Neural cell (in vitro differentiated cells): ENCODE results near the gene APBA1. TPM values are rescaled to one million over a fixed set of nuclear protein-coding genes. Genes with fewer than 3 reads are reported as not detected.

ENCODE experiments used
- H2AFZ ChIP-seq: fragments of 200-600, 300-800 bp; sonication (generic), shearing (Covaris generic); 2 replicates; pipeline ENCODE4 v1.6.0; 2014; ENCODE audit warnings: low read depth, mild to moderate bottlenecking, antibody characterized with exemption, low read length, moderate library complexity
- H3F3A ChIP-seq: fragments of 200-600 bp; shearing (Covaris generic); 2 replicates; pipeline ENCODE4 v1.6.1; 2016; ENCODE audit warnings: mild to moderate bottlenecking, moderate library complexity, mixed read lengths, antibody characterized with exemption, low read length; ENCODE audit not compliant: insufficient read depth, poor library complexity, severe bottlenecking
- H3K27ac ChIP-seq: fragments of 200-600, 300-800 bp; sonication (generic), shearing (Covaris generic); 2 replicates; pipeline ENCODE4 v1.5.1; 2014; ENCODE audit warnings: mild to moderate bottlenecking, low read length, moderate library complexity
- H3K27me3 ChIP-seq: fragments of 300-800, 200-600 bp; sonication (generic), shearing (Covaris generic); 2 replicates; pipeline ENCODE4 v1.6.0; 2014; ENCODE audit warnings: mild to moderate bottlenecking, low read depth, low read length, moderate library complexity; ENCODE audit not compliant: insufficient read depth
- H3K36me3 ChIP-seq: fragments of 300-800, 200-600 bp; sonication (generic), shearing (Covaris generic); 2 replicates; pipeline ENCODE4 v1.5.1; 2014; ENCODE audit warnings: mild to moderate bottlenecking, antibody characterized with exemption, low read length, moderate library complexity; ENCODE audit not compliant: insufficient read depth
- H3K4me2 ChIP-seq: fragments of 300-800, 200-600 bp; sonication (generic), shearing (Covaris generic); 2 replicates; pipeline ENCODE4 v1.6.0; 2014; ENCODE audit warnings: mild to moderate bottlenecking, low read length
- H3K4me3 ChIP-seq: fragments of 300-800, 200-600 bp; sonication (generic), shearing (Covaris generic); 2 replicates; pipeline ENCODE4 v1.5.1; 2014; ENCODE audit warnings: mild to moderate bottlenecking, low read length, moderate library complexity
- H3K79me2 ChIP-seq: fragments of 200-600 bp; shearing (Covaris generic); replicated peaks from 2 replicates; pipeline ENCODE4 v1.6.0; 2014; ENCODE audit warnings: mild to moderate bottlenecking, low read length, moderate library complexity; ENCODE audit not compliant: insufficient read depth
- H3K9ac ChIP-seq: fragments of 300-800, 200-600 bp; sonication (generic), shearing (Covaris generic); 2 replicates; pipeline ENCODE4 v1.6.1; 2016; ENCODE audit warnings: mild to moderate bottlenecking, low read length, mixed read lengths
- H3K9me2 ChIP-seq: fragments of 200-600 bp; shearing (Covaris generic); 2 replicates; pipeline ENCODE4 v1.6.1; 2016; ENCODE audit warnings: mild to moderate bottlenecking, low read length, mixed read lengths; ENCODE audit not compliant: insufficient read depth
- H3K9me3 ChIP-seq: fragments of 200-600, 300-800 bp; sonication (generic), shearing (Covaris generic); 2 replicates; pipeline ENCODE4 v1.6.1; 2016; ENCODE audit warnings: mild to moderate bottlenecking, mixed run types, low read length, moderate library complexity, mixed read lengths
- H4K20me1 ChIP-seq: fragments of 200-600 bp; shearing (Covaris generic); 2 replicates; pipeline ENCODE4 v1.6.1; 2016; ENCODE audit warnings: mild to moderate bottlenecking, mixed run types; ENCODE audit not compliant: insufficient read depth
- EP300 ChIP-seq: fragments of 450-650 bp; conservative IDR thresholded peaks from 2 replicates; pipeline ENCODE4 v1.6.1; 2014; ENCODE audit warnings: antibody characterized with exemption, mild to moderate bottlenecking, moderate library complexity; ENCODE audit not compliant: poor library complexity, severe bottlenecking
- EZH2 ChIP-seq: fragments of 200-600, 300-800 bp; shearing (Covaris generic), sonication (generic); IDR thresholded peaks from 2 replicates; pipeline ENCODE4 v1.6.1; 2014; ENCODE audit warnings: antibody characterized with exemption, low read length, borderline replicate concordance, mild to moderate bottlenecking; ENCODE audit not compliant: insufficient read depth, poor library complexity, severe bottlenecking
- MXI1 ChIP-seq: fragments of 450-650 bp; conservative IDR thresholded peaks from 2 replicates; pipeline ENCODE4 v1.6.1; 2014; ENCODE audit warnings: antibody characterized with exemption, mild to moderate bottlenecking; ENCODE audit not compliant: poor library complexity, severe bottlenecking
- POLR2AphosphoS5 ChIP-seq: IDR thresholded peaks from 2 replicates; pipeline ENCODE4 v1.6.1; 2012
- RAD21 ChIP-seq: fragments of 450-650 bp; conservative IDR thresholded peaks from 2 replicates; pipeline ENCODE4 v1.6.1; 2014; ENCODE audit warnings: antibody characterized with exemption, mild to moderate bottlenecking, moderate library complexity
- SMC3 ChIP-seq: fragments of 450-650 bp; conservative IDR thresholded peaks from 2 replicates; pipeline ENCODE4 v1.6.1; 2014; ENCODE audit warnings: antibody characterized with exemption, mild to moderate bottlenecking, moderate library complexity; ENCODE audit not compliant: poor library complexity
- TAF1 ChIP-seq: IDR thresholded peaks from 2 replicates; pipeline ENCODE4 v1.6.1; 2012; ENCODE audit warnings: low read depth
- polyA plus RNA-seq: library from polyadenylated mRNA; depleted of rRNA; stranded (reverse); fragments of >200 nt; gene quantifications from 2 replicates; pipeline ENCODE4 v1.2.3, GENCODE V29; 2014
- TF ChIP-seq, protein P1 (sequence below): fragments of 450-650 bp; IDR thresholded peaks from 2 replicates; pipeline ENCODE4 v1.5.1; 2014; ENCODE audit warnings: antibody characterized with exemption, mild to moderate bottlenecking, moderate library complexity; ENCODE audit not compliant: poor library complexity, severe bottlenecking
- TF ChIP-seq, protein P2 (sequence below): IDR thresholded peaks from 2 replicates; pipeline ENCODE4 v1.6.1; 2012; ENCODE audit warnings: borderline replicate concordance

The APBA1 gene
- polyA plus RNA-seq, 1 donor from 2014 or later, result 10.9 TPM

DNA sequence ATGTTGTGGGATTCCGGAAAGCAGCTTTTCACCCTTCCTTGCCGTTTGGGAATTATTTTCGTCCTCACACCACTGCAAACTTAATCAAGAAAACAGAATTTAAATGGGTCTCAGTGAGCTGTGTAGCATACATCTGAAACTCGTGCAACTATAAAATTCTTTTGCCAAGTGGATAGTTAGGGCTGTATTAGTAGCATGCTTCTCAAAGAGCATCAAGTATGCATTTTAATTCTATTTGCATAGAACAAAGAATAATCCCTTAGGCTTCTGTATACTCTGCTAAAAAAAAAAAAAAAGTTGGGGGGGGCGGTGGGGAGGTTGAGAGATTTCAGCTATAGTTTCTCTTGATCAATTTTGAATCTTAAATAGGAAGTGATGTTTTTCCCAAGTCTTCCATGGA, 11.8 kb upstream of the APBA1 start:
- no peak overlapping the region for H2AFZ ChIP-seq
- H3K79me2 ChIP-seq, result no peaks in the 10 kb centered on the region
- H3K27ac ChIP-seq, result no peak overlapping the region
- H3K4me2 ChIP-seq, result no peak overlapping the region
- H3K4me3 ChIP-seq, result no peak overlapping the region
- H4K20me1 ChIP-seq, result no peaks in the 10 kb centered on the region
- no peaks in the 10 kb centered on the region for H3K9me3 ChIP-seq
- H3K36me3 ChIP-seq, result no peaks in the 10 kb centered on the region
- TF ChIP-seq RAD21, result no peak
- TF ChIP-seq POLR2AphosphoS5, result no peak
- no peak for TF ChIP-seq TAF1
- no peak for TF ChIP-seq MXI1
- TF ChIP-seq, protein P1, sequence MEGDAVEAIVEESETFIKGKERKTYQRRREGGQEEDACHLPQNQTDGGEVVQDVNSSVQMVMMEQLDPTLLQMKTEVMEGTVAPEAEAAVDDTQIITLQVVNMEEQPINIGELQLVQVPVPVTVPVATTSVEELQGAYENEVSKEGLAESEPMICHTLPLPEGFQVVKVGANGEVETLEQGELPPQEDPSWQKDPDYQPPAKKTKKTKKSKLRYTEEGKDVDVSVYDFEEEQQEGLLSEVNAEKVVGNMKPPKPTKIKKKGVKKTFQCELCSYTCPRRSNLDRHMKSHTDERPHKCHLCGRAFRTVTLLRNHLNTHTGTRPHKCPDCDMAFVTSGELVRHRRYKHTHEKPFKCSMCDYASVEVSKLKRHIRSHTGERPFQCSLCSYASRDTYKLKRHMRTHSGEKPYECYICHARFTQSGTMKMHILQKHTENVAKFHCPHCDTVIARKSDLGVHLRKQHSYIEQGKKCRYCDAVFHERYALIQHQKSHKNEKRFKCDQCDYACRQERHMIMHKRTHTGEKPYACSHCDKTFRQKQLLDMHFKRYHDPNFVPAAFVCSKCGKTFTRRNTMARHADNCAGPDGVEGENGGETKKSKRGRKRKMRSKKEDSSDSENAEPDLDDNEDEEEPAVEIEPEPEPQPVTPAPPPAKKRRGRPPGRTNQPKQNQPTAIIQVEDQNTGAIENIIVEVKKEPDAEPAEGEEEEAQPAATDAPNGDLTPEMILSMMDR, result no peak
- no peak for TF ChIP-seq EZH2
- TF ChIP-seq, protein P2, sequence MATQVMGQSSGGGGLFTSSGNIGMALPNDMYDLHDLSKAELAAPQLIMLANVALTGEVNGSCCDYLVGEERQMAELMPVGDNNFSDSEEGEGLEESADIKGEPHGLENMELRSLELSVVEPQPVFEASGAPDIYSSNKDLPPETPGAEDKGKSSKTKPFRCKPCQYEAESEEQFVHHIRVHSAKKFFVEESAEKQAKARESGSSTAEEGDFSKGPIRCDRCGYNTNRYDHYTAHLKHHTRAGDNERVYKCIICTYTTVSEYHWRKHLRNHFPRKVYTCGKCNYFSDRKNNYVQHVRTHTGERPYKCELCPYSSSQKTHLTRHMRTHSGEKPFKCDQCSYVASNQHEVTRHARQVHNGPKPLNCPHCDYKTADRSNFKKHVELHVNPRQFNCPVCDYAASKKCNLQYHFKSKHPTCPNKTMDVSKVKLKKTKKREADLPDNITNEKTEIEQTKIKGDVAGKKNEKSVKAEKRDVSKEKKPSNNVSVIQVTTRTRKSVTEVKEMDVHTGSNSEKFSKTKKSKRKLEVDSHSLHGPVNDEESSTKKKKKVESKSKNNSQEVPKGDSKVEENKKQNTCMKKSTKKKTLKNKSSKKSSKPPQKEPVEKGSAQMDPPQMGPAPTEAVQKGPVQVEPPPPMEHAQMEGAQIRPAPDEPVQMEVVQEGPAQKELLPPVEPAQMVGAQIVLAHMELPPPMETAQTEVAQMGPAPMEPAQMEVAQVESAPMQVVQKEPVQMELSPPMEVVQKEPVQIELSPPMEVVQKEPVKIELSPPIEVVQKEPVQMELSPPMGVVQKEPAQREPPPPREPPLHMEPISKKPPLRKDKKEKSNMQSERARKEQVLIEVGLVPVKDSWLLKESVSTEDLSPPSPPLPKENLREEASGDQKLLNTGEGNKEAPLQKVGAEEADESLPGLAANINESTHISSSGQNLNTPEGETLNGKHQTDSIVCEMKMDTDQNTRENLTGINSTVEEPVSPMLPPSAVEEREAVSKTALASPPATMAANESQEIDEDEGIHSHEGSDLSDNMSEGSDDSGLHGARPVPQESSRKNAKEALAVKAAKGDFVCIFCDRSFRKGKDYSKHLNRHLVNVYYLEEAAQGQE, result no peak
- no peak for TF ChIP-seq EP300
- no peak for TF ChIP-seq SMC3
- H3F3A ChIP-seq, result no peaks in the 10 kb centered on the region
- H3K27me3 ChIP-seq, result no peaks in the 10 kb centered on the region
- H3K9me2 ChIP-seq, result no peaks in the 10 kb centered on the region
- H3K9ac ChIP-seq, result no peak overlapping the region

DNA sequence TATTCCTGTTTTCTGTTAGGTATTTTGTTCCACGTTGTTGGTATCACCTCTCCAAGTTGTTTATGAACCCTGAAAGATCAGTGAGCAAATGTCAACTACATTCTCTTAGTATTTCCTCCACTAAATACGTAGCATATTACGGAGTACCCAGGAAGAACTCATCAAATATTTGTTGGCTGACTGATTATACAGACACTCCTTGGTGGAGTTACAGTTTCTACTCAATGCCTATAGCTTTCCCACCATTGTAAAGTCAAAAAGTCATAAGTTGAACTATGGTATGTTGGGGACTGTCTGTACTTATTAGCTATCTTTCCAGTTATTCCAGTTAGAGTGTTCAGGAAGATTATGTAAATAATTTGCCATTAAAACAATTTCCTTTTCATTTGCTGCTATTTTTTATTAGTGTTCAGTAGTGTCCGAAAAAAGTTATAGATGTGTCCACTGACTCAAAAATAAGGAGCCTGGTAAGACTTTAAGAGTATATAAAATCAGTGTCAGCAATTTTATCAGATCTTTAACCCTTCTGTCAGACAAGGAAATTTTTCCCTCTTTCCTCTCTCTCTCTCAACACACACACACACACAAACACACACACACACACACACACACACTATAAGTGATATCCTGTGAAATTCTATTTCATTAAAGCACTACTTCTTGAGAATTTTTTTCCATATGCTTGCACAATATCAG, 6.8 kb upstream of the APBA1 start:
- Histone ChIP-seq H3K79me2 (no peaks in the 10 kb centered on the region), H3K9ac (no peak overlapping the region), H4K20me1 (no peaks in the 10 kb centered on the region), H3K9me3 (no peaks in the 10 kb centered on the region), H3K4me3 (no peak overlapping the region), H2AFZ (no peak overlapping the region), H3K27ac (no peak overlapping the region), H3F3A (no peaks in the 10 kb centered on the region), H3K36me3 (no peaks in the 10 kb centered on the region), H3K9me2 (no peaks in the 10 kb centered on the region), H3K27me3 (no peaks in the 10 kb centered on the region), H3K4me2 (no peak overlapping the region)
- TF ChIP-seq EP300 (no peak), EZH2 (no peak), RAD21 (no peak), MXI1 (no peak), POLR2AphosphoS5 (no peak), SMC3 (no peak), TAF1 (no peak)
- TF ChIP-seq, protein P2, result no peak
- TF ChIP-seq, protein P1, result no peak
